ENCODE measurements around the gene GNAI1.
"Not testable (repeated sequence)": the region's sequence is repeated elsewhere in the genome, so short reads cannot be mapped to it uniquely, and the experiment has no call there.

Gene GNAI1

GRCh38 chr7:80133361-80134114 is 1.1 kb upstream of the GNAI1 start:
- FAIRE-seq, result no peak

- no peak for FAIRE-seq
Observed at GRCh38 chr7:80134115-80134535, 506 bp upstream of the GNAI1 start.

GRCh38 chr7:80135309-80136104 is 876 bp downstream of the GNAI1 start:
- FAIRE-seq, result no peak

GRCh38 chr7:80136261-80137055 is 1.8 kb downstream of the GNAI1 start:
- peak; percentile 60 for FAIRE-seq

- FAIRE-seq, result no peak
Observed at GRCh38 chr7:80137410-80137809, 2.8 kb downstream of the GNAI1 start.

GRCh38 chr7:80139236-80139635 is 4.6 kb downstream of the GNAI1 start:
- FAIRE-seq, result no peak

- no peak for FAIRE-seq
Observed at GRCh38 chr7:80140388-80140787, 5.8 kb downstream of the GNAI1 start.

- FAIRE-seq, result no peak
Observed at GRCh38 chr7:80141376-80141775, 6.7 kb downstream of the GNAI1 start.

- FAIRE-seq, result no peak
Observed at GRCh38 chr7:80142853-80143580, 8.4 kb downstream of the GNAI1 start.

GRCh38 chr7:80145780-80146422 is 11.3 kb downstream of the GNAI1 start:
- no peak for FAIRE-seq

GRCh38 chr7:80146545-80147182 is 12.0 kb downstream of the GNAI1 start:
- peak; percentile 52 for FAIRE-seq

GRCh38 chr7:80147543-80148391 is 13.1 kb downstream of the GNAI1 start:
- no peak for FAIRE-seq

GRCh38 chr7:80150611-80151273 is 16.1 kb downstream of the GNAI1 start:
- no peak for FAIRE-seq

- FAIRE-seq, result no peak
Observed at GRCh38 chr7:80151274-80151665, 16.6 kb downstream of the GNAI1 start.

- peak; percentile 31 for FAIRE-seq
Observed at GRCh38 chr7:80153446-80153845, 18.8 kb downstream of the GNAI1 start.

GRCh38 chr7:80154656-80155333 is 20.2 kb downstream of the GNAI1 start:
- FAIRE-seq, result peak; percentile 78

- no peak for FAIRE-seq
Observed at GRCh38 chr7:80155374-80155773, 20.7 kb downstream of the GNAI1 start.

GRCh38 chr7:80157770-80158169 is 23.1 kb downstream of the GNAI1 start:
- FAIRE-seq, result not testable (repeated sequence)

- no peak for FAIRE-seq
Observed at GRCh38 chr7:80159802-80160201, 25.2 kb downstream of the GNAI1 start.
